Measurements from ENCODE around the gene TMEM161B.
"Not testable (repeated sequence)": the region's sequence is repeated elsewhere in the genome, so short reads cannot be mapped to it uniquely, and the experiment has no call there.

Gene TMEM161B

DNA sequence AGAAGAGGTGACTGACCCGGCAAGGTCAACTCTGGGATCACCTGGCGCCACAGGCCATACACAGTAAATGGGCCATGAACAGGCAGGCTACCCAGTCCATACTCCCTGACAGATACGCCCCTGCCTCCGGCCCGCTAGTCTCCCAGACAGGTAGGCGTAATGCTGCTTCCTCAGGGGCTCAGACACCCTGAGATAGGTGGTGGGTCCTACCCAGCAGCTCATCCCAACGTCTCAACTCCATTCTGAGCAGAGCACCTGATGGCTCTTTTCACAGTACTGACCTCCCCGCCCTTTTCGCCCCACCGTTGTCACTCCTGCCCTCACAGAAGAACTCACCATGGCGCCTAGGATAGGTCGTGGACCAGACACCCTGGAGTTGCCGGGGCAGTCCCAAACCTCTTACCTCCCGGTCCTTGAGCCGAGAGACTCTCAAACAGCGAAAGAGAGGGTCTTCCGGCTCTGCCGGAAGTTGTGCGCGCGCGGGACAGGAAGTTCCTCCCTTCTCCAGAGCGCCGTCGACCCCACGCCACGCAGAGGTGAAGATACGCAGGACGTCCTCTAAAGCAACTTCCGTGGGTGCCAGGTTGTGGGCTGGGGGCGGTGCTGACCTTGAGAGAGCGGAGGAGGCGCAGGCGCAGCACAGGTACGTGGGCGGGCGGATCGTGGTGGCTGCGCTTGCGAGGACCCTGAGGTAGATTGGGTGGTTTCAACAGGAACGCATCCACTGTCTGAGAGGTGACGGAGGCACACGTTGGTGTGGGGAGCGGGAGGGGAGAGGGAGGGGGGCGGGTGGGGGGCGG, at the start of gene TMEM161B:
TSS of gene TMEM161B (minus strand) at position 461 of the 800 bp plus-strand sequence. CDS start at position 339, 122 bp downstream.
- DNase-seq = peak; percentile 97

GRCh38 chr5:88304356-88304755, 35.7 kb upstream of the TMEM161B start:
- DNase-seq = no peak

DNA sequence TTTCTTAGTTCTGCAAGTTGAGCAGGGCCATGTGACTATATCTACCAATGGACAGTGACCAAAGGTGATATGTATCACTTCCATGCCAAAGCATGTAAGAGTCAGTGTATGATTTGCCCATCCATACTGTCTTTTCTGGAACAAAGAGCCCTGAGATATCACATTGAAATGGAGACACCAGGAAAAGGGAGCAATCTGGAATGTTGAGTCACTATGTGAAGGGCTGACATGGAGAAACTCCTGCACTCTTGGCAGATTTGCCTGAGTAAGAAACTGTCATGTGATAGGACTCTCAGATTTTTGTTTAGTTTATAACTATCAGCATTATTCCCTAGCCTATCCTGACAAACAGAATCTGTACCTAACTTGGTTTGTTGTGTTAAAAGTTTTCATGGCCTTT, 29.8 kb upstream of the TMEM161B start:
- no peak for DNase-seq

- no peak for DNase-seq
Observed at GRCh38 chr5:88290801-88291200, 22.2 kb upstream of the TMEM161B start.

DNA sequence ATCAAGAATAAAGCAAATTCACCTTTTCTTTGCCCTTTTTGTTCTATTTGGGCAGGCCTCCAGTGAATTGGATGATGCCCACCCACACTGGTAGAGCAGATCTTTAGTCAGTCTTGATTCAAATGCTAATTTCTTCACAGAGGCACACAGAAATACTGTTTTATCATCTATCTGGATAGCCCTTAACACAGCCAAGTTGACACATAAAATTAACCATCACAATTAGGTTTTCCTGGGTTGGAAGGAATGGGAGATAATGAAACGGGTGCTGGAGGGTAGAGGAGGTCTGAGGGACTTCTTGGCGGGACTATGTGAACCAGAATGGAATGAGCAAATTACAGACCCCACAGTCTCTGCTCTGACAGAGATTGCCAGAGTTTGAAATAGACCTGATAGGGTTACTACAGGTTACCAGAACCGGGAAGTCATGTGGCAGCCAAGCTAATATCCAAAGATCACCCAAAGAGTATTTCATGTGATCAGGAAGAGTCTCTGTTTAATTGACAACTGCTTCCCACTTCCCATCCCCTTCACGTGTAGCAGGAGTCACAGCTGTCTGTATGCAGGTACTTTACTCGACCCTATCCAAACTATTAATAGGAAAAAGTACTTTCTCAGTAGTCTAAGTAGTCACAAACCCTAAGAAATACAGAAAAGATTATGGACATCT, 20.0 kb upstream of the TMEM161B start:
- no peak for DNase-seq

DNA sequence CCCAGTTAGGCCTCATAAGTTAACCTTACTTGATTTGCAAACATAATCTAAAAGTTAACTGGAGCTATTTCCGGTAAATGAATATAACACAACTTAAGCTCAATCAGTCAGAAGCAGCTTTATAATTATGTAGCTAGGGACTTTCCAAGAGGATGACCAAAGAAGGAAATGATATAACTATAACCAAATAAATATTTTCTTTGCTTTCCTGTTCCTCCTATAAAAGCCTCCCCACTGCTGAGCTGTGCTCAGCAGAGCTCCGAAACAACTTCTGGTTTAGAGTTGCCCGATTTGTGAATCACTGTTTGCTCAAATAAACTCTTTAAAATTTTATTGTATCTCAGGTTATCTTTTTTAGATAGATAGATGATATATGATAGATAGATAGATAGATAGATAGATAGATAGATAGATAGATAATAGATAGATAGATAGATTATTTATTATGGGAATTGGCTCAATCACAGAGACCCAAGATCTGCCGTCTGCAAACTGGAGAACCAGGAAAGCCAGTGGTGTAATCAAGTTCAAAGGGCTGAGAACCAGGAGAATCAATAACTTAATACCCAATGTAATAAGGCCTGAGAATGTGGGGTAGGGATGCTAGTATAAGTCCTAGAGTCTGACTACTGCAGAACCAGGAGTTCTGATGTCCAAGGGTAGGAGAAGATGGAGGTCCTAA, 19.3 kb upstream of the TMEM161B start:
- DNase-seq = no peak

- DNase-seq = no peak
Observed at GRCh38 chr5:88287302-88287701, 18.7 kb upstream of the TMEM161B start.

DNA sequence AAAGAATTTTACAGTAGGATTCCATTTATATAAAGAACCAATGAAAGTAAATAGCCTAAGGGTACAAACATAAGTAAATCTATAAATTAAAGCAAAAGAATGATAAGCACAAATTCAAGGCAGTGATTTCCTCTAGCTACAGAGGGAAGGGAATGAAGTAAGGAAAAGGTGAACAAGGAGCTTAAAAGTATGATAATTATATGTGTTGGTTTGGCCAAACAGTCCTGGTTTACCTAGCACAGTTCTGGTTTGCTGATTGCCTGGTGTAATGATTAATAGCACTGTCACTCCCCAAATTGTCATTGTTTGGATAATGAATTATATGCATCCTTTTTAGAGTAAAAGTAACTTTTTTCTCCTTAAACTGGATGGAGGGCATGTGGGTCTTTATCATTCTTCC, 15.0 kb upstream of the TMEM161B start:
- DNase-seq = no peak

GRCh38 chr5:88281322-88281721, 12.7 kb upstream of the TMEM161B start:
- DNase-seq = no peak

- no peak for DNase-seq
Observed at GRCh38 chr5:88279584-88279983, 10.9 kb upstream of the TMEM161B start.

GRCh38 chr5:88276378-88276777, 7.7 kb upstream of the TMEM161B start:
- DNase-seq = no peak

GRCh38 chr5:88275581-88275980, 6.9 kb upstream of the TMEM161B start:
- DNase-seq = no peak

GRCh38 chr5:88269222-88269771, 652 bp upstream of the TMEM161B start:
- DNase-seq = peak; percentile 63

GRCh38 chr5:88264565-88264964, 4.1 kb downstream of the TMEM161B start:
- DNase-seq = not testable (repeated sequence)

DNA sequence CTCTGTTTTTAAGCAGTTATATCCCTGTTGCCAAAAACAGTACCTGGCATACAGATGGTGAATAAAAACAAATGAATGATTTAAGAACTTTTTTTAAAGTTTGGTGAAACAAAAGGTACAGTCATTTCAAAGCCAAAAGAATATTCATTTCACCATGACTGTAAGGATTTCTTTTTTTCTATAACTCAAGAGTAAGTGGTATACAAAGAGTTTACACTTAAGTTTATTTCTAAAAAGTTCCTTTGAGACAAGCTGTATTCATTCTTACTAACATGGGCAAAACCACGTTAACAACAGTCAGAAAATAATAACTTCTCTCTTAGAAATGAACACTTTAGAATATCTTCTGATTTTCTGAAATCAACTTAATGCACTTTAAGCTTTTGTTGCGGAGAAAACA, 5.3 kb downstream of the TMEM161B start:
- DNase-seq = no peak

- DNase-seq = no peak
Observed at GRCh38 chr5:88262116-88262515, 6.5 kb downstream of the TMEM161B start.

GRCh38 chr5:88258636-88259035, 10.0 kb downstream of the TMEM161B start:
- DNase-seq = no peak

- DNase-seq = no peak
Observed at GRCh38 chr5:88256872-88257271, 11.8 kb downstream of the TMEM161B start.

DNA sequence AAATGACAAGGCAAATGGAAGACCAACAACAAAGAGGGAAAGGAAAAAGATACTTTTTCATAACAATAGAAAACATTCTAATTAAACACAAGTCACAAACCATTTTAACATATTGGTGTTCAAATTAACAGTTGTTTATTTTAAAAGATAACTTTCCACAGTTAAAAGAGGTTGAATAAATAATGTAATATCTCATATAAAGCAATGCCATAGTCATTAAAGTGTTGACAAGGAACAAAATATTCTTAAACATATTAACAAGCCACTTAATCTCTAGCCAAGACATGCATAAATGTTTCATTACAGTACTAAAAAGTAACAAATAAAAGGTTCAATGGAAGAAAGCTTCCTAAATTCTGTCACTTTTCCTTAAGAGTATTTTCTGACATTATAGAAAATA, 12.6 kb downstream of the TMEM161B start:
- DNase-seq = no peak

DNA sequence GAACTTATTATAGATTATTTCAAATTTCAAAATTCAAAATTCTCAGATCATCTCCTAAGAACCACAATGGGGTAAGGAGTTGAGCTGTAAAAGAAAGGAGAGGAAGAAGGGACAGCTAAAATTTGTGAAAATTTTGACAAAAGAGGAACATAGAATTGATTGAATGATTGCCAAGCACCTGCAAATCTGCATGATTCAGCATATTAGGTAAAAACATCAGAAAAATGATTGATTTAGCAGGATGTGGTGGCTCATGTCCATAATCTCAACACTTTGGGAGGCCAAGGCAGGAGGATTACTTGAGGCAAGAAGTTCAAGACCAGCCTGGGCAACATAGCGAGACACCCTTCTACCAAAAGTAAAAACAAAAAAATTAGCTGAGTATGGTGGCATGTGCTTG, 14.3 kb downstream of the TMEM161B start:
- no peak for DNase-seq

- peak; percentile 16 for DNase-seq
Observed at GRCh38 chr5:88251048-88251711, 17.5 kb downstream of the TMEM161B start.

DNA sequence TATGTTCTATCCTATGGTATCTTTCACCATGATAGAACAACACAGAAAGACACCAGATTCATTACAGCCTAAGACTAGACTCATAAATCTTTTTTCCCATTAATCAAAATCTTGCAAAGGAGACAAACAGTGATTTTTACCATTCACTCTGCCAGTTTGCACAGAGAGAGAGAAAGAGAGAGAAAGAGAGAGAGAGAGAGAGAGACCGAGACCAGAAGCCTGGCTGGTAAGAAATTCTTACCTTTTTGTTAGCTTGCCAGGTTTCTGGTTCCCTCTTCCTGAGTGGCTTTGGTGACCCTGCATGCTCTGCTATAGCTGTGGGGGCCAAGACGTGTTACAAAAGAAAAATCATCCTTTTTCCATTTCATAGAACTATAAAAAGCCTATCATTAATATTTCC, 18.6 kb downstream of the TMEM161B start:
- DNase-seq = no peak
